Measurements from ENCODE around the gene NLN.

NLN gene

GRCh38 chr5:65867542-65868195, 145.7 kb downstream of the NLN start:
- H3K4me3 ChIP-seq (ENCODE audit: low read depth, low read length): no peak overlapping the region
- ChIA-PET CTCF (interaction anchor here (0.6 kb wide), 1 partner anchor 215 kb away, joined by 3 read pairs; no protein-coding TSS in a partner anchor), POLR2A (interaction anchor here (1.0 kb wide), 1 partner anchor 224 kb away, joined by 5 read pairs; no protein-coding TSS in a partner anchor)

More at GRCh38 chr5:65867542-65868195, 145.7 kb downstream of the NLN start:
- Histone ChIP-seq H3K27ac (ENCODE audit: extremely low read depth, low read depth, low read length) (0 out of 2 replicates have a peak overlapping the region, but pooled peaks have one; percentile 37), H3K4me1 (ENCODE audit: control insufficient read depth, insufficient read depth, low read length) (peaks cover 16% of the 10 kb centered on the region), H3K36me3 (ENCODE audit: control insufficient read depth in 2 of 2, insufficient read depth in 1 of 2, low read length in 2 of 2) (no peaks in the 10 kb centered on the region), H3K9me3 (ENCODE audit: control insufficient read depth, insufficient read depth, low read depth, low read length) (no peaks in the 10 kb centered on the region)
- TF ChIP-seq PRDM4 (tag by site-specific recombination; IDR thresholded peaks at IDR 0.05): no peak
- TF ChIP-seq KLF10 (tag by site-specific recombination; IDR thresholded peaks at IDR 0.05): no peak
- TF ChIP-seq ZNF621 (tag by site-specific recombination; IDR thresholded peaks at IDR 0.05): no peak
- TF ChIP-seq ZNF560 (tag by site-specific recombination; IDR thresholded peaks at IDR 0.05; ENCODE audit: borderline replicate concordance): no peak
- TF ChIP-seq ZBTB1 (tag by site-specific recombination; IDR thresholded peaks at IDR 0.05): no peak
- TF ChIP-seq ZSCAN16 (tag by site-specific recombination; IDR thresholded peaks at IDR 0.05): no peak
- TF ChIP-seq SP3 (tag by site-specific recombination; IDR thresholded peaks at IDR 0.05): no peak
- 0 out of 2 replicates have a peak, but pooled peaks have one; percentile 28 for TF ChIP-seq ZBTB17 (tag by site-specific recombination; IDR thresholded peaks at IDR 0.05)
- no peak for TF ChIP-seq ZNF280D (tag by site-specific recombination; IDR thresholded peaks at IDR 0.05)
- TF ChIP-seq ZBTB44 (tag by site-specific recombination; IDR thresholded peaks at IDR 0.05): no peak
- TF ChIP-seq ZNF24 (tag by site-specific recombination; IDR thresholded peaks at IDR 0.05): no peak
- TF ChIP-seq ZNF335 (tag by site-specific recombination; conservative IDR thresholded peaks at IDR 0.05): peak; percentile 58
- TF ChIP-seq ZNF10 (tag by site-specific recombination; IDR thresholded peaks at IDR 0.05): no peak
- TF ChIP-seq ZFP37 (tag by site-specific recombination; IDR thresholded peaks at IDR 0.05): no peak
- no peak for TF ChIP-seq ZNF580 (tag by site-specific recombination; IDR thresholded peaks at IDR 0.05)
- TF ChIP-seq PATZ1 (tag by site-specific recombination; IDR thresholded peaks at IDR 0.05): no peak
- peak; percentile 18; the same call in 1 of the 2 replicates for TF ChIP-seq PRDM6 (tag by site-specific recombination; IDR thresholded peaks at IDR 0.05)
- TF ChIP-seq ZNF692 (tag by site-specific recombination; IDR thresholded peaks at IDR 0.05): no peak
- TF ChIP-seq ZNF248 (tag by site-specific recombination; IDR thresholded peaks at IDR 0.05): no peak
- peak; percentile 63; the same call in 1 of the 2 replicates for TF ChIP-seq TCF7L2 (IDR thresholded peaks at IDR 0.05; ENCODE audit: borderline replicate concordance, low read depth, low read length)
- no peak for TF ChIP-seq ZNF155 (tag by site-specific recombination; IDR thresholded peaks at IDR 0.05)
